Suprapubic skin (tissue), 3 donors: ENCODE results near the gene LGALS7B.

Experiments used
- POLR2A ChIP-seq, 2 donors: fragments of 450-650 bp; IDR thresholded peaks; one replicate each; pipeline ENCODE4 v1.6.1; 2017; ENCODE audit warnings: antibody characterized with exemption in 2 of 2, mild to moderate bottlenecking in 2 of 2, moderate library complexity in 2 of 2
- TF ChIP-seq, protein P1 (sequence below), 2 donors: fragments of 200-600 bp in 1 of 2; fragments of 450-650 bp in 1 of 2; sonication (generic) in 1 of 2; IDR thresholded peaks; one replicate each; pipeline ENCODE4 v1.5.1; 2016 to 2019; ENCODE audit warnings: antibody characterized with exemption in 2 of 2, mild to moderate bottlenecking in 1 of 2, moderate library complexity in 1 of 2

DNA sequence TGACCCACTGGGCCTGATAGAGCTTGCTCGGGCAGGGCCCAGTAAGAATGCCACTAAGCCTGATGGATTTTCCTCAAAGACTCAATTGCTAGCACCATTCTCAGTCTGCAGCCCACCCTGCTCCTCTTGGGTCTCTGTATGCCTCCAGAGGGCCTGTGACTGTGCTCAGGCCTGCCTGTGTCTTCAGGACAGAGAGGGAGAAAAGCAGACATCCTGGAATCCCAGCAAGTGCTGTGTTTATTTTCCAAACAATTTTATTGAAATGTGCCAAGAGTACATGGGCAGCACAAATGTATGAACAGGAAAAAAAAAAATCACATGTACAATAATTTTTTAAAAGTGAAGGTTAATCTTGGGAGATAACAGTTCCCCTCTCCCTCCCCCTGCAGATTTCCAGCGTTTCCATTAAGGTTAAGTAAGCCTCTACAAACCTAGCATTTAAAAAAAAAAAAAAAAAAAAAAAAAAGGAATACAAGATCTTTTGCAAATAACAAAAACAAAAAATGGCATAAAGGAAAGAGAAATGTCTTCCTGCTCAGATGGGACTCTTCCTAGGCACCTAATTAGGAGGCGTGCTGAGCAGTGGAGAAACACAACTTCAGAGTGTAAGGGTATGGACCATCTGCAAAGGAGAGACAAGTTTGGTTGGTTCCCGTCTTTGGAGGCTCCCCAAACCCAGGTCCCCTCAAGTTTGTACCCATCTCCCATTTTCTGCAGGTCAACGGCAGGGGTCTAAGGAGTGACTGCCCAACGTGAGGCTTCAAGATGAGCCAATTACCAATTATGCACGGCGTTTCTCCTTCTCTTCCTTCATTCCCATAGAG is 47.4 kb downstream of the LGALS7B start:
- TF ChIP-seq POLR2A (IDR thresholded peaks at IDR 0.05) = no peak
- TF ChIP-seq, protein P1, sequence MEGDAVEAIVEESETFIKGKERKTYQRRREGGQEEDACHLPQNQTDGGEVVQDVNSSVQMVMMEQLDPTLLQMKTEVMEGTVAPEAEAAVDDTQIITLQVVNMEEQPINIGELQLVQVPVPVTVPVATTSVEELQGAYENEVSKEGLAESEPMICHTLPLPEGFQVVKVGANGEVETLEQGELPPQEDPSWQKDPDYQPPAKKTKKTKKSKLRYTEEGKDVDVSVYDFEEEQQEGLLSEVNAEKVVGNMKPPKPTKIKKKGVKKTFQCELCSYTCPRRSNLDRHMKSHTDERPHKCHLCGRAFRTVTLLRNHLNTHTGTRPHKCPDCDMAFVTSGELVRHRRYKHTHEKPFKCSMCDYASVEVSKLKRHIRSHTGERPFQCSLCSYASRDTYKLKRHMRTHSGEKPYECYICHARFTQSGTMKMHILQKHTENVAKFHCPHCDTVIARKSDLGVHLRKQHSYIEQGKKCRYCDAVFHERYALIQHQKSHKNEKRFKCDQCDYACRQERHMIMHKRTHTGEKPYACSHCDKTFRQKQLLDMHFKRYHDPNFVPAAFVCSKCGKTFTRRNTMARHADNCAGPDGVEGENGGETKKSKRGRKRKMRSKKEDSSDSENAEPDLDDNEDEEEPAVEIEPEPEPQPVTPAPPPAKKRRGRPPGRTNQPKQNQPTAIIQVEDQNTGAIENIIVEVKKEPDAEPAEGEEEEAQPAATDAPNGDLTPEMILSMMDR (IDR thresholded peaks at IDR 0.05) = no peak
